KMS-11 (cell line): Measurements from ENCODE around the gene KDM2A.
A peak's percentile ranks its signal among the peaks of the same experiment; 100 is the strongest.

Experiments used
- H2AFZ ChIP-seq: fragments of 200-600 bp; sonication (generic); 2 replicates; pipeline ENCODE4 v1.6.1; 2016; ENCODE audit warnings: antibody characterized with exemption, mixed run types, low read depth
- H3K27ac ChIP-seq: fragments of 200-600 bp; sonication (generic); 2 replicates; pipeline ENCODE4 v1.6.1; 2016; ENCODE audit warnings: mild to moderate bottlenecking, mixed run types
- H3K27me3 ChIP-seq: fragments of 200-600 bp; sonication (generic); 2 replicates; pipeline ENCODE4 v1.6.1; 2017; ENCODE audit warnings: mild to moderate bottlenecking, low read depth, mixed run types, moderate library complexity; ENCODE audit not compliant: insufficient read depth
- H3K36me3 ChIP-seq: fragments of 200-600 bp; sonication (generic); 2 replicates; pipeline ENCODE4 v1.6.1; 2017; ENCODE audit warnings: mild to moderate bottlenecking, mixed run types; ENCODE audit not compliant: insufficient read depth
- H3K4me1 ChIP-seq: fragments of 200-600 bp; sonication (generic); 2 replicates; pipeline ENCODE4 v1.6.1; 2016; ENCODE audit warnings: mild to moderate bottlenecking, low read depth, mixed run types; ENCODE audit not compliant: poor library complexity, severe bottlenecking
- H3K4me2 ChIP-seq: fragments of 200-600 bp; sonication (generic); 2 replicates; pipeline ENCODE4 v1.7.0; 2016; ENCODE audit warnings: mild to moderate bottlenecking, mixed run types
- H3K4me3 ChIP-seq: fragments of 200-600 bp; sonication (generic); IDR thresholded peaks from 2 replicates; pipeline ENCODE4 v1.6.1; 2017; ENCODE audit warnings: low read depth, low read length, mixed read lengths; ENCODE audit not compliant: insufficient read depth
- H3K79me2 ChIP-seq: fragments of 200-600 bp; sonication (generic); 2 replicates; pipeline ENCODE4 v1.6.1; 2016; ENCODE audit warnings: low read depth, mixed run types; ENCODE audit not compliant: insufficient read depth
- H3K9ac ChIP-seq: fragments of 200-600 bp; sonication (generic); 2 replicates; pipeline ENCODE4 v1.6.1; 2016; ENCODE audit warnings: mild to moderate bottlenecking, mixed run types
- H4K20me1 ChIP-seq: fragments of 200-600 bp; sonication (generic); 2 replicates; pipeline ENCODE4 v1.6.1; 2016; ENCODE audit warnings: mild to moderate bottlenecking, mixed run types; ENCODE audit not compliant: insufficient read depth
- CTCF ChIP-seq: fragments of 200-600 bp; sonication (generic); conservative IDR thresholded peaks from 2 replicates; pipeline ENCODE4 v1.6.1; 2017; ENCODE audit warnings: low read depth, mild to moderate bottlenecking, antibody characterized with exemption, low read length, moderate library complexity, mixed read lengths

KDM2A gene

GRCh38 chr11:67261640-67261945 lies 142.5 kb downstream of the KDM2A start:
- Histone ChIP-seq H3K36me3 (no peaks in the 10 kb centered on the region), H3K9ac (no peak overlapping the region), H3K4me3 (no peak overlapping the region), H3K27me3 (no peaks in the 10 kb centered on the region), H3K4me2 (no peak overlapping the region), H2AFZ (no peak overlapping the region), H3K4me1 (peaks cover 16% of the 10 kb centered on the region), H3K27ac (no peak overlapping the region), H3K79me2 (peaks cover under 1% of the 10 kb centered on the region; the same call in 1 of the 2 replicates), H4K20me1 (no peaks in the 10 kb centered on the region)
- TF ChIP-seq CTCF: no peak

GRCh38 chr11:67261946-67262681 lies 143.1 kb downstream of the KDM2A start:
- Histone ChIP-seq H3K4me3 (no peak overlapping the region), H3K36me3 (no peaks in the 10 kb centered on the region), H3K27ac (no peak overlapping the region), H3K27me3 (no peaks in the 10 kb centered on the region), H3K4me2 (peak overlapping the region; percentile 37; the same call in 1 of the 2 replicates), H2AFZ (peak overlapping the region; percentile 81; the same call in 1 of the 2 replicates), H4K20me1 (no peaks in the 10 kb centered on the region), H3K79me2 (peaks cover 5% of the 10 kb centered on the region), H3K4me1 (peaks cover 16% of the 10 kb centered on the region), H3K9ac (no peak overlapping the region)
- TF ChIP-seq CTCF: no peak

DNA sequence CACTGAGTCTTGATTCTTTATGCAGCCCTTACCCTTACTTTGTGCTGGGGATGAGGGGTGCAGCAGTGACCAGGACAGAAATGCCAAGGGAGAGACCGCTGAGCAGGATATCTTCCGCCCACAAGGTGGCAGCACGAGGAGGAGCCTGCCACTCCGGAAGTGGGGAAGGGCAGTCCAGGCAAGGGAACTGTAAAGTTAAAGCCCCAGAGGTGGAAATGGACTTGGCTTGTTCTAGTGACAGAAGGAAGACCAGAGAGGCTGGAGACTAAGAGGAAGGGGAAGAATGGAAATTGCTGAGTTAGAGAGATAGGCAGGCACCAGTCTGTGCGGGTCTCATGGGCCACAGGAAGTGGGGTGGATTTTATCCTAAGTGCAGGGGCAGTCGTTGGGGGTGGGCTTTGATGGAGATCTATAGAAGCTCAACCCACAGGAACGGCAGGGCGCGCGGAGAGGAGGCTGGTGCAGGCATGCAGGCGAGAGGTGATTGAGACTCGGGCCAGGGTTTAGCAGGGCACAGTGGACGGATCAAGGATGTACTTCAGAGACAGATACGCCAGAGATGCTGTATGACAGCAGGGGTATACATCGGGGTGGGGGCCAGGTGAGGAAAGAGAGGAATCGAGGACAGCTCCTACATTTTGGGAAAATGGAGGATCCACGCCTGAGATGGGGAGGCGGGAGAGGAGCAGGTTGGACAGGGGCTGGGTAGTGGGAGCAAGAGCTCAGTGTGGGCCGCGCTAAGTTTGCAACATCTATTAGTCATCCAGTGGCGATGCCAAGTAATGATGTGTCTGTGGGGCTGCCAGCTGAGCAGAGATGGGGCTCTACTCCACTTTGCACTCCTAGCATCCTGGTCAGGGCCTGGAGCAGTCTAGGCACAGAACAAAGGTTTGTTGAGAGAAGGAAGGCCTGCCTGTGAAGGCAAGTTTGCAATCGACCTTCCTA lies 143.9 kb downstream of the KDM2A start:
- no peaks in the 10 kb centered on the region for H4K20me1 ChIP-seq

More for the DNA sequence above, 143.9 kb downstream of the KDM2A start:
- peak overlapping the region; percentile 37; the same call in 1 of the 2 replicates for H3K4me2 ChIP-seq
- H3K27ac ChIP-seq: no peak overlapping the region
- peak overlapping the region; percentile 81; the same call in 1 of the 2 replicates for H2AFZ ChIP-seq
- H3K4me1 ChIP-seq: peaks cover 20% of the 10 kb centered on the region
- H3K36me3 ChIP-seq: 0 out of 2 replicates have a peak, but pooled peaks cover 2% of the 10 kb centered on the region
- H3K9ac ChIP-seq: no peak overlapping the region
- TF ChIP-seq CTCF: peak; percentile 85
- H3K27me3 ChIP-seq: no peaks in the 10 kb centered on the region
- no peak overlapping the region for H3K4me3 ChIP-seq
- peaks cover 14% of the 10 kb centered on the region for H3K79me2 ChIP-seq
